Stomach (tissue), 4 donors: ENCODE data around the gene ABCA13.

Source experiments
- CTCF ChIP-seq, 7 experiments: fragments of 450-650 bp in 4 of 7; fragments of 200-600 bp in 3 of 7; sonication (generic) in 3 of 7; IDR thresholded peaks; one replicate each; pipeline ENCODE4 v1.5.1; 2016 to 2019; ENCODE audit warnings: antibody characterized with exemption in 7 of 7, control low read depth in 2 of 7, mild to moderate bottlenecking in 1 of 7
- EP300 ChIP-seq: sonication (generic); formaldehyde crosslinking; IDR thresholded peaks from one replicate; pipeline ENCODE4 v1.6.1; 2017; ENCODE audit warnings: antibody characterized with exemption
- POLR2A ChIP-seq, 4 donors: fragments of 450-650 bp; IDR thresholded peaks; one replicate each; pipeline ENCODE4 v1.6.1; 2016; ENCODE audit warnings: antibody characterized with exemption in 4 of 4, control low read depth in 2 of 4, mild to moderate bottlenecking in 1 of 4, moderate library complexity in 1 of 4
- POLR2AphosphoS5 ChIP-seq, 3 donors: sonication (generic); formaldehyde crosslinking; IDR thresholded peaks; one replicate each; pipeline ENCODE4 v1.6.1; 2016; ENCODE audit warnings: antibody characterized with exemption in 3 of 3

GRCh38 chr7:48161407-48162125 is 9.7 kb upstream of the ABCA13 start:
- TF ChIP-seq POLR2A (IDR thresholded peaks at IDR 0.05) (no peak), POLR2AphosphoS5 (IDR thresholded peaks at IDR 0.05) (no peak), CTCF (IDR thresholded peaks at IDR 0.05) (no peak), EP300 (no peak)
